HepG2 (cell line): ENCODE measurements around the gene THRA. TPM values are rescaled to one million over a fixed set of nuclear protein-coding genes. Genes with fewer than 3 reads are reported as not detected.
A peak's percentile ranks its signal among the peaks of the same experiment; 100 is the strongest.

Experiments
- E2F1 ChIP-seq: sonication (generic); formaldehyde crosslinking; IDR thresholded peaks from 2 replicates; pipeline ENCODE4 v1.5.0; 2020; ENCODE audit warnings: missing genetic modification reagents
- HES4 ChIP-seq: sonication (generic); formaldehyde crosslinking; IDR thresholded peaks from 2 replicates; pipeline ENCODE4 v1.9.0; 2021; ENCODE audit warnings: mild to moderate bottlenecking, missing genetic modification reagents, borderline replicate concordance
- JUND ChIP-seq: sonication (generic); formaldehyde crosslinking; IDR thresholded peaks from 2 replicates; pipeline ENCODE4 v1.8.0; 2022; ENCODE audit warnings: mild to moderate bottlenecking, missing genetic modification reagents
- NBN ChIP-seq: fragments of 450-650 bp; conservative IDR thresholded peaks from 2 replicates; pipeline ENCODE4 v1.6.1; 2017
- NONO ChIP-seq, 2 experiments: fragments of 450-650 bp in 1 of 2; sonication (generic) in 1 of 2; formaldehyde crosslinking in 1 of 2; IDR thresholded peaks in 1 of 2; conservative IDR thresholded peaks in 1 of 2; 2 replicates each; pipeline versions ENCODE4 v1.6.1 to v1.8.0; 2017 to 2022; ENCODE audit warnings: mild to moderate bottlenecking in 1 of 2, missing genetic modification reagents in 1 of 2, moderate library complexity in 1 of 2
- NR1H2 ChIP-seq: sonication (generic); formaldehyde crosslinking; IDR thresholded peaks from 2 replicates; pipeline ENCODE4 v1.8.1; 2022; ENCODE audit warnings: low read depth, missing genetic modification reagents, borderline replicate concordance
- RBFOX2 ChIP-seq: fragments of 200-400 bp; formaldehyde crosslinking; IDR thresholded peaks from 2 replicates; pipeline ENCODE4 v1.6.1; 2017; ENCODE audit warnings: low read depth, mild to moderate bottlenecking, low read length
- REPIN1 ChIP-seq: sonication (generic); formaldehyde crosslinking; IDR thresholded peaks from 2 replicates; pipeline ENCODE4 v1.8.0; 2022; ENCODE audit warnings: missing genetic modification reagents, low read depth, mild to moderate bottlenecking, borderline replicate concordance
- SMC3 ChIP-seq: IDR thresholded peaks from 2 replicates; pipeline ENCODE4 v1.6.1; 2011; ENCODE audit warnings: low read length, improper control_type of control experiment
- SNRNP70 ChIP-seq: fragments of 200-400 bp; formaldehyde crosslinking; IDR thresholded peaks from 2 replicates; pipeline ENCODE4 v1.6.1; 2017; ENCODE audit warnings: mild to moderate bottlenecking, low read depth, low read length, moderate library complexity
- ZBTB14 ChIP-seq: sonication (generic); formaldehyde crosslinking; IDR thresholded peaks from 2 replicates; pipeline ENCODE4 v1.4.0; 2020; ENCODE audit warnings: missing genetic modification reagents
- ZBTB8A ChIP-seq: sonication (generic); formaldehyde crosslinking; IDR thresholded peaks from 2 replicates; pipeline ENCODE4 v1.4.0; 2020; ENCODE audit warnings: mild to moderate bottlenecking, low read depth, missing genetic modification reagents, borderline replicate concordance
- ZFP62 ChIP-seq: sonication (generic); formaldehyde crosslinking; IDR thresholded peaks from 2 replicates; pipeline ENCODE4 v1.4.0; 2020; ENCODE audit warnings: missing genetic modification reagents
- ZNF10 ChIP-seq: sonication (generic); formaldehyde crosslinking; IDR thresholded peaks from 2 replicates; pipeline ENCODE4 v1.4.0; 2020; ENCODE audit warnings: mild to moderate bottlenecking, low read depth, missing genetic modification reagents, borderline replicate concordance
- ZNF18 ChIP-seq: sonication (generic); formaldehyde crosslinking; IDR thresholded peaks from 2 replicates; pipeline ENCODE4 v1.8.0; 2022; ENCODE audit warnings: mild to moderate bottlenecking, missing genetic modification reagents; ENCODE audit not compliant: insufficient replicate concordance
- ZNF737 ChIP-seq: sonication (generic); formaldehyde crosslinking; IDR thresholded peaks from 2 replicates; pipeline ENCODE4 v1.5.0; 2020; ENCODE audit warnings: missing genetic modification reagents, mild to moderate bottlenecking, borderline replicate concordance
- ZNF75D ChIP-seq: sonication (generic); formaldehyde crosslinking; IDR thresholded peaks from 2 replicates; pipeline ENCODE4 v1.8.1; 2023; ENCODE audit warnings: missing genetic modification reagents, mild to moderate bottlenecking, borderline replicate concordance
- ZSCAN25 ChIP-seq: sonication (generic); formaldehyde crosslinking; IDR thresholded peaks from 2 replicates; pipeline ENCODE4 v1.8.0; 2022; ENCODE audit warnings: mild to moderate bottlenecking, missing genetic modification reagents
- polyA plus RNA-seq, 8 experiments: library from polyadenylated mRNA; depleted of rRNA in 3 of 8; stranded (reverse) in 7 of 8; unstranded in 1 of 8; fragments of >200 nt; fragmentation: Illumina TruSeq in 4 of 8; extraction: Trizol in 4 of 8; gene quantifications; 2 replicates each; pipeline versions ENCODE4 v1.2.1 to v1.2.3, GENCODE V29; 2011 to 2016; ENCODE audit warnings: low read depth in 4 of 8, missing spikeins in 1 of 8, mixed read lengths in 1 of 8; ENCODE audit not compliant: insufficient read depth in 1 of 8
- total RNA-seq, 5 experiments: library from RNA; depleted of rRNA; stranded (reverse); fragments of >200 nt; fragmentation: Illumina TruSeq; extraction: Trizol; gene quantifications; 2 replicates each; pipeline ENCODE4 v1.2.3, GENCODE V29; 2016; ENCODE audit warnings: low read depth in 1 of 5

Gene THRA
- total and polyA plus RNA-seq, 2 of the 13 experiments (the other 11 are each of a cell fraction or from before 2014, with no cell fraction given): 8.0 to 9.9 TPM

GRCh38 chr17:40097931-40098845, 35.4 kb downstream of the THRA start (continued):
- TF ChIP-seq ZNF18 (CRISPR knock-in tag) (peak; percentile 59), ZBTB14 (CRISPR knock-in tag) (no peak), ZBTB8A (CRISPR knock-in tag) (no peak), ZFP62 (no peak), E2F1 (no peak), ZSCAN25 (no peak; the same call in 1 of the 2 replicates), REPIN1 (peak; percentile 88), NONO (IDR thresholded peaks at IDR 0.05) (no peak), NONO (CRISPR knock-in tag; conservative IDR thresholded peaks at IDR 0.05) (no peak; the same call in 1 of the 2 replicates), ZNF737 (CRISPR knock-in tag) (no peak), SNRNP70 (no peak), HES4 (CRISPR knock-in tag) (peak; percentile 79; the same call in 1 of the 2 replicates), NBN (no peak), JUND (CRISPR knock-in tag) (peak; percentile 76; the same call in 1 of the 2 replicates), RBFOX2 (0 out of 2 replicates have a peak, but pooled peaks have one; percentile 21), NR1H2 (peak; percentile 84; the same call in 1 of the 2 replicates), SMC3 (peak; percentile 3; the same call in 1 of the 2 replicates), ZNF75D (no peak), ZNF10 (CRISPR knock-in tag) (no peak)
